Measurements from ENCODE around the gene RPP30.

RPP30 gene

DNA sequence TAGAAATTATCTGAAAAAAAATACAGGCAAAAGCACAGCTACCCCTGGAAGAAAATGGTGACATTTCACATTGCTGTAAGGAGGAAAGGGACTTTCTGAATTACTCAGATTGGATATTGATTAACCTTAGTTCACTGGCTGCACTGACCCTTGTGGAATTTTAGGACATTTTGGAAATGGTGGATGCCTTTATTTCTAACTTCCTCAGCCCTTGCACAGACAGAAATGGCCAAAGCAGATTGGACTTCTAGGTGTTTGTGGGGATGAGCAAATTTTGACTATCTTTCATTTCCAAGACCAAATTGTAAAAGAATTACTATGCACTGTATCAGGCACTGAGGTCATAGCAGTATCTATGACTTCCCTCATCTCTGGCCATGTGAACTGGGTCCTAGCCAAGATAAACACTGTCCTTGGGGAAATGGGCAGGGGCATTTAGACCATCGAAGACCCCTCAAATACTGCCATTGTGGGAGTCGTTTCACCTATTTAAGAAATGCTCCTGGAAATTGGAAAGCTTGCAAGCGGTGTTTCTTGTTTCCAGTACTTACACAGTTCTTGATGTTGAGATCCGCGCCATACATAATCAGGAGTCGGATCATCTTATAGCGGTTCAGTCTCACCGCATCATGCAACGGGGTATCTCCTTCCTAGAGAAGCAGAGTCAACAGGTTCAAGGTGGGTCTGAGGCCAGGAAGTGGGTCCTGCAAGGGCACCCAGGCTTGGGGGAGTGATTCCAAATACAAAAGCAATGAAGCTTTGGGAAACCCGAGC lies 43.4 kb downstream of the RPP30 start:
- in situ Hi-C loops (cut with HindIII; ENCODE audit: low sequenced_read_pairs), result loop anchor here (25.0 kb wide), 1 partner anchor 222 kb away; no protein-coding TSS in a partner anchor

DNA sequence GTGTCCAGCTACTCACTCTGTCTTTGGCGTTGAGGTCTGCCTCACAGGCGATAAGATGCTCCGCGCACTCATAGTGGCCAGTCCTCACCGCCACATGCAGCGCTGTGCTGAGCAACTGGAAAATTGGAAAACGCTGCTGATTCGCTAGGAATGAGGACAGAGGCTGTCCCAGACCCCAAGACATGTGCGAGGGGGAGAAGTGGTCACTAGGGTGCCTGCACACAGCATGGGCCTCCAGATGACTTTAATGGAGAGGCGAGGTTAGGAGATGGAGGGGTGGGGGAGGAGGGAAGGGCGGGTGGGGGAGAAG lies 43.9 kb downstream of the RPP30 start:
- in situ Hi-C loops (cut with HindIII; ENCODE audit: low sequenced_read_pairs), result loop anchor here (25.0 kb wide), 1 partner anchor 222 kb away; no protein-coding TSS in a partner anchor

DNA sequence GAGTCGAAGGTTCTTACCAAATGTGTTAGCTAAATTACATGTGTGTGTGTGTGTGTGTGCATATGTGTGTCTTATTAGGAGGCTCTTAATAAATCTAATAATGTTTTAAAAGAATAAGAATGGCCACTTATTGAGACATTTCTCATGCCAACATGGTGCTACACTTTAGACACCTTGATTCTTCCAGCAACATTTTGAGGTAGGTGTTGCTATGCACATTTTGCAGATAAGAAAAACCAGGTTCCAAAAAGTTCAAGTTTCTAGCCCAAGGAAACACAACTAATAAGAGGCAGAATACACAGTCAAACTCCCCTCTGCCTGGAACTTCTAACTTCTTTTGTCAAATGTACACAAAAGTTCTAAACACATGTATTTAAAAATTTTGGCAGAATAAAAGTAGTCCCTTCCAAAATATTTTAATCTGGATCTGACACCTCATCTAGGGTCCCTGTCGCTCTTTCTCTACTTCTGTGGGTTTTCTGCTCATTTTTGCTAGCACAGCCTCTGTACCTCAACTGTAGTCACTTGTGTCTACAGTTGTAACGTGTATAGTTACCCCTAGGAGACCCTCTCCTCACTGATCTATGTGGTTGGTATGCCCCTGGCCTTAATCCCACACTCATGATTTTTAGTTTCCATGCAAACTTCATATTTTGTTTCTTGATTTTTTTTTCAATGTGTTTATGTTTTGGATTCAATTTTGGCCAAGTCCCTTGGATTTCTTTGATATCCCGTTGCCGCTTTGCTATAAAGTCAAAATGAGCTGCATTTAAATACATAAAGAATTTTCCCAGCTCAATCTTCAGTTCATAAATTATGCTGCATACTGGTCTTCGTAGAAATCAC lies 44.8 kb downstream of the RPP30 start:
- in situ Hi-C loops (cut with HindIII; ENCODE audit: low sequenced_read_pairs), result loop anchor here (25.0 kb wide), 1 partner anchor 221 kb away; no protein-coding TSS in a partner anchor

DNA sequence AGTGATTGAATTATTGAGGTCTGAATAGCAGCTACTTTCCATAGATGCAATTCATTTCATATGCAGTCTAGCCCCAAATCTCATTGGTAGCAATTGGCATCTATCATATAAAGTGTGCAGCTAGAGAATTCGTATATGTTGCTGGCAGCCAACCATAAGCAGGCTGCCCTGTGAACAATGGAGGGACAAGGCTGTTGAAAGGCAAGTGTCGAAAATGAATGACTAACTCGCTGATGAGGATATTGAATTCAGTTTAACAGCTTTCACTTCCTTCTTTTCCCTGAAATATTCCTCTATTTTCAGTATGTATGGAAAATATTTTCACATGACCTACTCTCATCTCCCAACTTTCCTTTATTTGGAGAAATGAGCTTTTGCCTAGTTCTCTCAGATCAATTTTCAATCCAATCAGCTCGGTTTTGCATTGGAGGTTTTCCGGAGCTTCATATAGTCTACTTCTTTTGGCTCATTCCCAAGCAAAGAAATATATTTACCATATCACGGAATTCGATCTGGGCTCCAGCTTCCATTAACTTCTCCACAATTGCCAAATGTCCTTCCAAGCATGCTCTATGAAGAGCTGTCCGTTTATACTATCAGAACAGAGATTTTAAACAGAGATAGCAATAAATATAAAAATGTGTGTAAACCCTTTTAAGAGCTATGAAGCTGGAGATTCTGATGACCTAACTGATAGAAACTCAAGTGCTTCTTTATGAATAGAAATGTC lies 45.6 kb downstream of the RPP30 start:
- in situ Hi-C loops (cut with HindIII; ENCODE audit: low sequenced_read_pairs), result loop anchor here (25.0 kb wide), 1 partner anchor 220 kb away; no protein-coding TSS in a partner anchor

DNA sequence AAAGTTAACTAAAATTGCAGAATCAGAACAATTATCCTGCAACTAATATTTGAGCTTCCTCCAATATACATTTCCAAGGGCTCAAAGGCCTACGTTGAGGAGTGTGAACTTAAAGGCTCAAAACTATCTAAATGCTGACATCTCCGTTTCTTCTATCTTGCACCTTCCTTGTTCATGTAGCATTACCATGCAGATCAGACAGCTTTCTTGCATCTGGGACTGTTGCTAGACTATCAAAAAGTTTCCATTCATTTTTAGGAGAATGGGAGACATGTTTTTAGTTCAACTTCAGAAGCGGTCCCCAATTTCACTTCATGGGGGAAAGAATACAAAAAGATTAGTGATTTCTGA lies 46.2 kb downstream of the RPP30 start:
- in situ Hi-C loops (cut with HindIII; ENCODE audit: low sequenced_read_pairs), result loop anchor here (25.0 kb wide), 1 partner anchor 219 kb away; no protein-coding TSS in a partner anchor

DNA sequence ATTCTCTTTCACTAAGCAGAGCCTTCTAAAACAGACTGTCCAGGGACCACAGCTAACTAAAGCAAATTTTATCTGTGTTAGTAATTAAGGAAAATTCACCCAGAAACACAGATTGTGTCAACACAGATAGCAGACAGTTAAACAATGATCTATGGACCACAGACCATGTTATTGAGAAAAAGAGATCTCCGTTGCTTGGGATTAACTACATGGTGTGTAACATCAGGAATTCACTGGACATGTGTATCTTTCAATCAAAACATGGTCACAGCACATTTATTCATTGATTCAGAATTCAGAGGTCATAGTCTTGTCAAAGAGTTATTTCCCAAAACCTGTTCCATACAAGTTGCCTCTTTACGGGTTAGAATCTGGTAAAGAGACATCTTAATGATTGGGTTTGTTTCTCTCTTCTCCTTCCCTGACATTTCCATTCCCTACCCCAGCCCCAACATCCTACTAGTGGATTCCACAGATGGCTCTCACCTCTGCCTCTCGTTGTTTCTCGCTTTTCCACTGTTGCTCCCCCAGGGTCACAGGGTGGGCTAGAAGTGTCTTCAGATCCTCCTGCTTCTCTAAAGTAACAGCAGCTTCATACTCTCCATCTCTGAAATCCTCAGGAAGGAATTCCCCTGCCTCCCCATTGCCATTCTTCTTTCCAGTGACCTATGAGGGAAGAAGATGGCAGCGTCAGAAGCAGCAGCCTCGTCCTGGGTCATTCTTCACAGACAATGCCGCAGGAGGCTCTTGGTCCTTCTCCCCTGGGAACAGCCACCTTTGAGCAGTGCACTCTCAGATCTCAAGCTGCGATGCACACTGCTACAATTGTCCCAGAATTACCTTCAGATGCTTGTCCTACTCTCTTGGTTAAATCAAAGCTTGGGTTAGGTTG lies 48.2 kb downstream of the RPP30 start:
- in situ Hi-C loops (cut with HindIII; ENCODE audit: low sequenced_read_pairs), result loop anchor here (25.0 kb wide), 1 partner anchor 217 kb away; no protein-coding TSS in a partner anchor

DNA sequence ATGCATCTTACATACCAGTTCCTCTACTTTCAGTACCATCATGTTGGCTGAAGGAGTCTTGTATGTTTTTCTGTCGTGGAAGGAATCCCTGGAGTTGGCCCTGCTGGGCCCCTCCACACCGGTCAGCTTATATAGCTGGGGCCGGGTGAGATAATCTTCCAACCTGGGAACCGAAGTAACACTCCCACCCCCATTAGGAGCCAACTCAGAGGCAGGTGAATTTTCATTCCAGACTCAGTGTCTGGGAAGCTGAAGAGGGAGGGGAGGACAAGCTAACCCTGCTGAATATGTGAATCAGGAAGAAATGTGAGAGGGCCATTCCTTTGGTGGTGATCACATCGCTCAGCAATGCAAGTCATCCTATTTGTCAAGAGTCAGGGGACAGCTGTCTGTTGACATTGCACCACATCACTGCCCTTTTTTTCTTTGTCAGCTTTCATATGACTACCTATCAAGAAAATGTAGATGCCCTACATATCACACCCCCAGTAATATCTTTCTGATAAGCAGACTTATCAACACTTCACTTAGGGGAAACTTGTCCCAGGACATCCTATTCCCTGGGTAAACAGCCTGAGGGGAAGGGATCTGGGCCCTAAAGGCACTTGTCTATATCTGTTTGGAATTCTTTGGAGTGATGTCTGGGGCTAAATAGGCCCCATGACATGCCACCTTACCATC lies 49.4 kb downstream of the RPP30 start, which contains the start of gene ANKRD1:
Gene ANKRD1, minus strand, starts transcription at position 102 of the 681 bp plus-strand sequence. Its CDS starts 60 bp downstream, at position 42.
- in situ Hi-C loops (cut with HindIII; ENCODE audit: low sequenced_read_pairs), result loop anchor here (25.0 kb wide), 1 partner anchor 216 kb away; no protein-coding TSS in a partner anchor

DNA sequence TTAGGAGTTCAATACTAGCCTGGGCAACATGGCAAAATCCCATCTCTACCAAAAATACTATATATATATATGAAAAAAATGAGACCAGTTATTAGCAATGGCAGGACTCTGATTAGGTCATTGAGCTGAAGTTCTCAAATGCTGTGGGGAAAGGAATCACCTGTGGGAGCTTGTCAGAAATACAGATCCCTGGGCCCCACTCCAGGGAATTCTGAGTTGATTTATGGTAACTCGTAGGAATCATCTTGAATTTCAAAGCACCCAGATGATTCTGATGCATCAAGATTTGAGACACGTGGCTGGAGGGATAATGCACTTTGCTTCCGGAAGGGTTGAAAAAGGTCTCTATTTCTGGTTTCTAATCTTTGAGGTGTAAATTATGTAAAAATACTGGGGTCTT lies 50.1 kb downstream of the RPP30 start:
- in situ Hi-C loops (cut with HindIII; ENCODE audit: low sequenced_read_pairs), result loop anchor here (25.0 kb wide), 1 partner anchor 215 kb away; no protein-coding TSS in a partner anchor

DNA sequence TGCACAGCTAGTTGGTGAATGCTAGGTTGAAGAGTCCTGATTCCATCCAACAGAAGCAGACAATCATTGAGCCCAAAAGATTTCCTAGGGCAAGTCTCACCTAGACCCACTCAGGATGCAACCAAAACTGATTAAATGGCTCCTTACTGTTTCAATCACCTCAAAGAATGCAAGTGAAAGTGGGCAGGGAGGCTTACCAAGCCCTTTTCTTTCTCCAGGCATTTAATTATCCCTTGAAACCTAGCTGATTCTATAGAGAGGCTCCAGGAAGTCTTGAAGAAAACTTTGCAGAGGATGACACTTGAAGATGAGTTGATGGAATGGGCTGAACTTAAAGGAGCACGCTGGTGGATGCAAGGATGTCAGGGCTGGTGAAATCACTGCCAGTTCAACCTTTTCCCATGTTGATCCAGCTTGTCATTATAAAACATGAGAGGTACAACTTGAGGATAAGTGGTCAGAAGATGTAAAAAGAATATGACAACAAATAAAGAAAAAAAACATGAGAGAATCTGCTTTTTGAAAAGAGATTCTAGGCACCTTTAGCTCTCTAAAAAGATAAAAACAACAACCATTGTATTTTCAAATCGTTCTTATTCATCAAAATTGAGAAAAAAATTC lies 51.4 kb downstream of the RPP30 start:
- in situ Hi-C loops (cut with HindIII; ENCODE audit: low sequenced_read_pairs), result loop anchor here (25.0 kb wide), 1 partner anchor 214 kb away; no protein-coding TSS in a partner anchor

DNA sequence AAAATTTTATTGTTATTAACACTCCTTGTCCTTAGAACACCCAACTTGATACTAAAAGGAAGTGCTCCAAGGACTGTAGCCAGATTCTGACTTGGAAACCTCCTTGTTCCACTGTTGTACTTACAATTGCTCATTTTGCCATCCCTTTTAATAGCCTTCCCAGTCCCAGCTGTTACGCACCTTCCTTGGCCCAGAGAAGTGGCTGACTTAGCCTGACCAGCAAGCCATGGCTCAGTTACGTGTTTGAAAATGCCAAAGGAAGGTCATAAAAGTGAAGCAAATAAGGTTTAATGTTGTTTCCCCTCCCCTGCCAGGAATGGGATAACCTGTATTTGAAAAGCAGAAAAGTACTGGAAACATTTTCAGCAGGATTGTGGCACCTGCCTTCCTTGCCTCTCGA lies 52.8 kb downstream of the RPP30 start:
- in situ Hi-C loops (cut with HindIII; ENCODE audit: low sequenced_read_pairs), result loop anchor here (25.0 kb wide), 1 partner anchor 213 kb away; no protein-coding TSS in a partner anchor

DNA sequence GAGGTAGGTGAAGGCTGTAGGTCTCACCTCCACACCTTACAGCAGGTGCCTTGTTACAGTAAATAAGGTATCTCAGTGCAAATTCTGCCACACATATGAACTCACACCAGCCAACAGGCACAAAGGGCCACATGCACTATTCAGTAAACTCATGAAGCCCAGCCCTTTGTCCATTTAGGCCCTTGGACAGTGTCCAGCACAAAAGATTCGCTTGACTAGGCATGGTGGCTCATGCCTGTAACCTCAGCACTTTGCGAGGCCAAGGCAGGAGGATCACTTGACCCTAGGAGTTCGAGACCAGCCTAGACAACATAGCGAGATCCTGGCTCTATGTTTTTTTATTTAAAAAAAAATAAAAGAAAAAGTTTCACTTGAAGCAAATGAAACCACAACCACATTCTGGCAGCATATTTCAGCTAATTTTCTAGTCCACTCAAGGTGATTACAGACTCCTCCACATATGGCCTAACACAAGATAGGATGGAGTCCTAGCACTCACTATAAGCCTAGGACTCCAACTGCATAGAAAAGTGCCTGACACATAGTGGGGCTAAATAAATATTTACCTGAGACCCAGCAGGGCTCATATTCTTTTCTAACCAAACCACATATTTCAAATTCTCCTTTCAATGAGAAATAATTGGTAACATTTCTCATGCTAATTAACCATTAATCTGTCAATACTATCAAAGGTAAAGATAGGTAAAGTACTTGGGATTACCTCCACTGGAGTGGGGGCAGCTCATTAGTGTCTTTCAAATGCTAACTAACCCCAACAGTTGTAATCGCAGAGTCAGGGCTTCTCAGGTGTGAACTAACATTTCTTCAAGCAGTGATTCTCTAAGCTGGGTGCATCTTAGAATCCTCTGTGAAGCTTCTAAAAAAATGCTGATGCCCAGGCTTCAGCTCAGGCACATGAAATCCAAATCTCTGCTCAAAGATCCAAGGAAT lies 53.6 kb downstream of the RPP30 start:
- in situ Hi-C loops (cut with HindIII; ENCODE audit: low sequenced_read_pairs), result no loop called here

DNA sequence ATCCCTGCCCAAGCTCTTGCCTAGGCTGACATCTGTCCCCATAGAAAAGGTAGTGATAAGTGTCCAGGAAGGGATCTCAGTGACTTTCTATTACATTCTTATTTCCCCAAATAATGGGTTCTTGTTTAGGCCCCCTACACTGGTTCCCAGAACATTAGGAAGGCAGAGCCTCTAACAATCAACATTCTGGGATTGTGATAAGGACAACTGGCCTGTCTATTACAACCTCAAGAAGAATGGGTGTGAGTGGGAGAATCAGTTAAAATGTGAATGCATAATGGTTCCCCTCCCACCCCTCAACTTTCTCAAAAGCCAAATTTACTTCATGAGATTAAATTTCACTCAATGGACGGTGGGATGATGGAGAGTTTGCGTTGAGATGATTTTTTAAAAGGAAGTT lies 55.5 kb downstream of the RPP30 start:
- in situ Hi-C loops (cut with HindIII; ENCODE audit: low sequenced_read_pairs), result no loop called here

DNA sequence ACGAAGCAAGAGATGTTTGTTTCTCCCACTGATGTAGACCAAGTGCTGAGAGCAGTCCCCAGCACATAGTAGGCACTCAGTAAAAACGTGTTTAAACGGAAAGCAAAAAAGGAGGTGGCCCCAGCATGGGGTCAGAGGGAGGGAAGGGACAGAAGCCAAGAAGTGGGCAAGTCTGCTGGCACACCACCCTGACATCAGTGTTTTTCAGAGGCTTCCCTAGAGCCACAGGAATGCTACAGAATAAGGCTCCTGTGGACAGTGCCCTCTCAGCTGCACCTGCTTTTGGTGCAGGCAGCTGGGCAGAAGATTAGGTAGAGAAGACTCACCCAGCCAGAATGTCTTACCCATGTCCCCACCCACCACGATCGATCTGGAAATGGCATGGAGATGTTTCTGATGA lies 57.4 kb downstream of the RPP30 start:
- in situ Hi-C loops (cut with HindIII; ENCODE audit: low sequenced_read_pairs), result no loop called here

DNA sequence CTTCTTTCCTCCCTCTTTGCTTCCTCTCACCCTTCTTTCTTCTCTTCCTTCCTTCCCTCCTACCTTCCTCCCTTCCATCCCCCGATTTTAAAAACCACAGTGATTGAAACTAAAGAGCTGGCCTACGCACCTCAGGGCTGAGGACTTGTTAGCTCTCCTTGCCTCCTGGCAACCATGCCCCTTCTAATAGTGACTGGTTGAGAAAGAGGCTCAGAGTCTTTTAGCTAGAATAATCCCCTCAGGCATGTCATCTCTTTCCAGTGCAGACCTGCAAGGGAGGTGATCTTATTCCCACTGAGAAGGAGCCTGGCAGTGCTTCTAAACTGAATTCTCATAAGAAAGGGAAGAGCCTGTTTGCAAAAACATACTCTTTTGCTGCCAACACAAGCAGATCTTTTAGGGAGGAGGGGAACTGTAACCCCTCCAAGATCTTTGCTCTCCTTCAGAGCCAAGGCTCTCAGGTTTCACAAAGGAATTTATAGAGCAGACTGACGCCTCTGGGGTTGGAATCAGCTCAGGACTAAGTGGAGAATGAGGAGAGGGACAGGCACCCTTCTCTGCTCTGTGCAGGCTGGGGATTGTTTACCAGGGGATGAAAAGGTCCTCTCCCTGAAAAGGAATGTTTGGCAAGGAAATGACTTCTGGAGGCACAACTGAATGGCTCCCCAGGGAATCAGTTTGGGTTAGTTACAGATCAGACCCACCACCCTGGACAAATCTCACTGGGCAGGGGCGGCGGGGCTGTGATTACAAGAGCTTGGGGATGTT lies 58.5 kb downstream of the RPP30 start:
- in situ Hi-C loops (cut with HindIII; ENCODE audit: low sequenced_read_pairs), result no loop called here

DNA sequence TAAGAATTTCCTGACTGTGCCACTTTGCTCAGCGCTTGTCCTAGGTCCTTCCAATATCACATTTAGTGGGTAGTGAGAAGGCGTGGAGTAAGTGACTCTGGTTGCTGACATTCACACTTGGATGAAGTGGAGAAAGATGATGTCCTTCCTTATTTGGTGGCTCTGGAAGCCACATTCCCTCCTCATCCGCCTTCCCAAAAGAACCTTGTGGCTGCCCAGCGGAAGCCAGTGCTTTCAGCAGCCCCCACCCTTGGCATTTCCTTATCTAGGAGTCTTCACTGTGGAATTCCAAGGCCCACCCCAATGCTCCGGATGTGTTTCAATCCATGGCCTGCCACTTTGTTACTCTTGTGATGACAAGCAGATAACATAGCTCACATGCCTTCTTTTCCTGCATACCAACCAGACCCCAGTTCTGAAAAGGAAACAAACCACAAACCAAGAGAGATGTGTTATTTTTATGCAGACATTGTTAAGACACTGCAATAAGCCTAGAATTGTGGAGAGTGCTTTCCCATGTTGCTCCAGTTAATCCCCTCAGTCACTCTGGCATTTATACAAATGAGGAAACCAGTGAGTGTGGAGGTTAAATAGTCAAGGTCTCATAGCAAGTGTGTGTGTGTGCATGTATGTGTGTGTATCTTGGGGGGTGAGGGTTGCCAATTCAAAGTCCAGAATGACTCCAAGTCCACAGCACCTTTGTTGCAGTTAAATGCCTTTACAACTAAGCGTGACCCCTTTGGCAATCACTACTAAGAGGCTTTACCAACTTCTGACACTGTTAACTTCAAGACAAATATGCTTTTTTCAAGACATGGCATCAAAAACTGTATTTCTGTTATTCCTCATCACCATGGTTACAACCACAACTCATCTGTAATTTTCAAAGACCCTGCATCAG lies 59.4 kb downstream of the RPP30 start:
- in situ Hi-C loops (cut with HindIII; ENCODE audit: low sequenced_read_pairs), result no loop called here

Data from DLD1 (cell line).